K562 (cell line): ENCODE measurements around the gene RASL10B. TPM values are rescaled to one million over a fixed set of nuclear protein-coding genes. Genes with fewer than 3 reads are reported as not detected.

ENCODE experiments used
- ATAC-seq: fragments of 200-7000 bp; cut with Tn5 transposase; 3 replicates; pipeline ENCODE4 v1.9.1; 2020; ENCODE audit warnings: moderate library complexity
- BruUV-seq: library from RNA; stranded (reverse); fragments of 400-500 nt; replicated peaks from 2 replicates; lab custom pipeline; 2021; lab: Mats Ljungman, UMichigan
- CTCF ChIA-PET: fragments of 300-600 bp; formaldehyde crosslinking; extraction: SDS; loops from one replicate; lab custom pipeline; 2021; ENCODE audit warnings: low intra/inter-chr PET ratio; lab: Yijun Ruan, JAX
- POLR2A ChIA-PET: fragments of 300-600, 350-650 bp; sonication (Branson Sonifier 250); formaldehyde crosslinking; extraction: SDS; loops from one replicate; lab custom pipeline; 2021; ENCODE audit warnings: antibody characterized with exemption, inconsistent platforms; lab: Yijun Ruan, JAX
- DNase-seq, 4 experiments: peaks; one replicate each; pipeline versions ENCODE4 v3.0.0 to v3.0.0-alpha.2; 2011 to 2018; ENCODE audit warnings: low spot score in 3 of 4, mixed read lengths in 3 of 4; ENCODE audit errors: extremely low read depth in 1 of 4
- FAIRE-seq: peaks from 2 replicates; lab custom pipeline; 2011; peaks lifted over from hg19 to GRCh38; lab: Jason Lieb, UNC
- H2AFZ ChIP-seq: 2 replicates; pipeline ENCODE4 v1.6.0; 2011; ENCODE audit warnings: low read depth, low read length, control low read depth, inconsistent platforms
- H3K27ac ChIP-seq: fragments of 200-600 bp; 3 replicates; pipeline ENCODE4 v1.8.0; 2011; ENCODE audit warnings: low read depth, mild to moderate bottlenecking, control low read depth, inconsistent platforms, low read length, moderate library complexity, mixed read lengths; ENCODE audit errors: extremely low read depth
- H3K27me3 ChIP-seq, 2 experiments: fragments of 300-600 bp in 1 of 2; 2 replicates in 1 of 2; 3 replicates in 1 of 2; pipeline versions ENCODE4 v1.6.0 to v1.8.0; 2011; ENCODE audit warnings: inconsistent platforms in 2 of 2, low read length in 2 of 2, mild to moderate bottlenecking in 1 of 2, mixed read lengths in 1 of 2, moderate library complexity in 1 of 2; ENCODE audit not compliant: control insufficient read depth in 2 of 2, insufficient read depth in 2 of 2
- H3K36me3 ChIP-seq: fragments of 300-600 bp; 3 replicates; pipeline ENCODE4 v1.8.0; 2011; ENCODE audit warnings: mild to moderate bottlenecking, low read length, inconsistent platforms; ENCODE audit not compliant: control insufficient read depth, insufficient read depth
- H3K4me1 ChIP-seq, 2 experiments: fragments of 200-600 bp in 1 of 2; replicated peaks in 1 of 2; 2 replicates in 1 of 2; 3 replicates in 1 of 2; pipeline versions ENCODE4 v1.5.1 to v1.8.0; 2011; ENCODE audit warnings: inconsistent platforms in 2 of 2, low read length in 2 of 2, mild to moderate bottlenecking in 1 of 2, mixed read lengths in 1 of 2, moderate library complexity in 1 of 2; ENCODE audit not compliant: control insufficient read depth in 2 of 2, insufficient read depth in 2 of 2
- H3K4me2 ChIP-seq: 2 replicates; pipeline ENCODE4 v1.6.1; 2011; ENCODE audit warnings: low read length, control low read depth, inconsistent platforms, mixed read lengths; ENCODE audit not compliant: insufficient read depth
- H3K4me3 ChIP-seq: fragments of 200-600 bp; sonication (generic), shearing (Covaris generic); 2 replicates; pipeline ENCODE4 v1.5.1; 2016; ENCODE audit warnings: control low read depth, inconsistent platforms
- H3K79me2 ChIP-seq: fragments of 200-600 bp; 3 replicates; pipeline ENCODE4 v1.8.0; 2011; ENCODE audit warnings: low read length, inconsistent platforms; ENCODE audit not compliant: control insufficient read depth, insufficient read depth
- H3K9ac ChIP-seq, 2 experiments: 2 replicates each; pipeline versions ENCODE4 v1.6.0 to v1.6.1; 2011; ENCODE audit warnings: low read depth in 2 of 2, low read length in 2 of 2, control low read depth in 1 of 2, inconsistent platforms in 1 of 2, mild to moderate bottlenecking in 1 of 2, mixed read lengths in 1 of 2; ENCODE audit not compliant: insufficient read depth in 1 of 2
- H3K9me1 ChIP-seq: one replicate; pipeline ENCODE4 v1.6.0; 2011; ENCODE audit warnings: inconsistent platforms, mild to moderate bottlenecking, low read length, moderate library complexity; ENCODE audit not compliant: control insufficient read depth, insufficient read depth
- H3K9me3 ChIP-seq: replicated peaks from 2 replicates; pipeline ENCODE4 v1.5.1; 2011; ENCODE audit warnings: low read depth, low read length, inconsistent platforms; ENCODE audit not compliant: control insufficient read depth, insufficient read depth
- H4K20me1 ChIP-seq: replicated peaks from 2 replicates; pipeline ENCODE4 v1.6.1; 2011; ENCODE audit warnings: low read length, inconsistent platforms, mixed read lengths; ENCODE audit not compliant: control insufficient read depth, insufficient read depth
- CBX3 ChIP-seq, 2 experiments: IDR thresholded peaks; 1 replicate in 1 of 2; 2 replicates in 1 of 2; pipeline ENCODE4 v1.6.1; 2012; ENCODE audit warnings: inconsistent platforms in 2 of 2, low read length in 2 of 2, borderline replicate concordance in 1 of 2, control low read depth in 1 of 2
- DNMT1 ChIP-seq: fragments of 450-650 bp; IDR thresholded peaks from 2 replicates; pipeline ENCODE4 v1.6.1; 2016; ENCODE audit warnings: antibody characterized with exemption, mild to moderate bottlenecking
- ELF2 ChIP-seq: fragments of 250-450 bp; sonication (Bioruptor Pico); IDR thresholded peaks from 2 replicates; pipeline ENCODE4 v1.5.0; 2021; ENCODE audit warnings: mild to moderate bottlenecking
- PURB ChIP-seq: sonication (generic); formaldehyde crosslinking; IDR thresholded peaks from 2 replicates; pipeline ENCODE4 v1.9.0; 2021; ENCODE audit warnings: low read depth, mild to moderate bottlenecking, missing genetic modification reagents
- RBM22 ChIP-seq: fragments of 200-400 bp; formaldehyde crosslinking; IDR thresholded peaks from 2 replicates; pipeline ENCODE4 v1.6.1; 2018; ENCODE audit warnings: low read length, low read depth; ENCODE audit not compliant: poor library complexity, severe bottlenecking
- SP1 ChIP-seq: sonication (generic); formaldehyde crosslinking; IDR thresholded peaks from 2 replicates; pipeline ENCODE4 v1.8.1; 2022; ENCODE audit warnings: mild to moderate bottlenecking, missing genetic modification reagents
- U2AF2 ChIP-seq: fragments of 200-400 bp; formaldehyde crosslinking; optimal IDR thresholded peaks from 2 replicates; pipeline ENCODE3; 2017; ENCODE audit warnings: low read depth, mild to moderate bottlenecking, low read length
- ZNF584 ChIP-seq: fragments of 200-800 bp; sonication (Bioruptor generic); IDR thresholded peaks from 2 replicates; pipeline ENCODE4 v1.6.1; 2016; ENCODE audit warnings: low read depth, mild to moderate bottlenecking, missing genetic modification characterization, missing compliant biosample characterization
- WGBS: fragments of 100-300 bp; shearing (Covaris generic); methylation state at CpG from one replicate; pipeline ENCODE4 v1.1.6; 2016; ENCODE audit warnings: low coverage, mixed read lengths; ENCODE audit not compliant: insufficient coverage; ENCODE audit errors: missing lambda C conversion rate; 5-methylcytosine and 5-hydroxymethylcytosine counted together
- in situ Hi-C: fragments of 300-500 bp; cut with MboI; formaldehyde crosslinking; loops from 4 replicates; pipeline ENCODE4 v1.15.0; 2018; ENCODE audit warnings: inconsistent platforms, mixed read lengths
- intact Hi-C: fragments of 100-400 bp; cut with micrococcal nuclease; formaldehyde crosslinking; loops from 2 replicates; pipeline ENCODE4 v1.14.2; 2022
- polyA plus RNA-seq, 8 experiments: library from polyadenylated mRNA; depleted of rRNA in 4 of 8; stranded (reverse) in 5 of 8; unstranded in 3 of 8; fragments of >200 nt; fragmentation: Nextera tagmentation in 2 of 8; fragmentation: Illumina TruSeq in 1 of 8; extraction: Ambion mirVana in 2 of 8; extraction: Trizol in 1 of 8; gene quantifications; 2 replicates each; pipeline versions ENCODE4 v1.2.1 to v1.2.3, GENCODE V29; 2011 to 2014; ENCODE audit warnings: inconsistent platforms in 1 of 8, missing spikeins in 1 of 8
- total RNA-seq, 7 experiments: library from RNA; depleted of rRNA in 6 of 7; stranded (reverse); fragments of >200 nt in 6 of 7; fragmentation: Illumina TruSeq in 2 of 7; extraction: Trizol in 2 of 7; gene quantifications; 2 replicates each; pipeline versions ENCODE4 v1.2.1 to v1.2.3, GENCODE V29; 2011 to 2021; ENCODE audit warnings: low replicate concordance in 1 of 7
- TF ChIP-seq, protein P1 (sequence below): sonication (generic); formaldehyde crosslinking; IDR thresholded peaks from 2 replicates; pipeline ENCODE4 v1.8.1; 2023; ENCODE audit warnings: mild to moderate bottlenecking, missing genetic modification reagents
- TF ChIP-seq, protein P2 (sequence below): fragments of 450-650 bp; IDR thresholded peaks from 2 replicates; pipeline ENCODE4 v1.6.1; 2016; ENCODE audit warnings: mild to moderate bottlenecking
- TF ChIP-seq, protein P3 (sequence below): fragments of 450-650 bp; IDR thresholded peaks from one replicate; pipeline ENCODE4 v1.6.1; 2018; ENCODE audit warnings: mild to moderate bottlenecking, moderate library complexity; ENCODE audit not compliant: partially characterized antibody
- TF ChIP-seq, protein P4 (sequence below): fragments of 450-650 bp; IDR thresholded peaks from 2 replicates; pipeline ENCODE4 v1.6.1; 2016; ENCODE audit warnings: missing biosample characterization, missing genetic modification characterization
- TF ChIP-seq, protein P5 (sequence below): sonication (generic); formaldehyde crosslinking; IDR thresholded peaks from 2 replicates; pipeline ENCODE4 v1.8.0; 2023; ENCODE audit warnings: mild to moderate bottlenecking, missing genetic modification reagents

RASL10B gene
- total and polyA plus RNA-seq, 9 of the 15 experiments (the other 6 are each of a cell fraction or from before 2014, with no cell fraction given) = 0.04 to 0.31 (median 0.14) TPM; not detected in 2

DNA sequence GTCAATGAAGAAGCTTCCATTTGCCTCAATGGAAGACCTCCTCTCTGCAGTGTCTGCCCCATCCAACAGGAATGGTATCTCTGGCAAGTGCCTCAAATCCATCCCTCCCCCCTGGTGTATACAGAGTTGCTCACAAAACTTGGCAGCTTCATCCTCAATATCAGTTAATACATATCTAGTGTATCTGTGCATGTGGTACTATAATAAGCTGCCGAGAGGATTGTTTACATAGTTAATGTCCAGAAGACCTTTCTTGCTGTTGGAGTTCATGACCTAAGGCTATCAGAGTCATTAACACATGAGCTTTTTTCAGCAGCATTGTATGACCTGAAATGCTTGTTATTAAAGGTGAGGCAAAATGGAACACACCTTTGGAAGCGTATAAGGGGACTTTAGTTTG lies 14.0 kb upstream of the RASL10B start:
- BruUV-seq = no TSS peak
- no peaks in the 10 kb centered on the region for H4K20me1 ChIP-seq
- ChIA-PET POLR2A (interaction anchor here (1.0 to 1.2 kb wide), 3 partner anchors 11 to 93 kb away, joined by 3 to 4 read pairs (median 3); no protein-coding TSS in a partner anchor), CTCF (no interaction called here)
- WGBS = 67% methylated on average over 2 of the region's 2 CpGs
- FAIRE-seq (no peak), DNase-seq (no peak), ATAC-seq (no peak)
- H3K27ac ChIP-seq = no peak overlapping the region
- no peaks in the 10 kb centered on the region for H3K27me3 ChIP-seq
- no peaks in the 10 kb centered on the region for H3K9me3 ChIP-seq
- H3K9me1 ChIP-seq = no peaks in the 10 kb centered on the region
- in situ Hi-C loops (no loop called here), intact Hi-C loops (no loop called here)
- no peaks in the 10 kb centered on the region for H3K79me2 ChIP-seq
- peaks cover 94% of the 10 kb centered on the region for H3K36me3 ChIP-seq
- no peak overlapping the region for H3K4me2 ChIP-seq
- no peaks in the 10 kb centered on the region for H3K4me1 ChIP-seq
- no peak overlapping the region for H3K9ac ChIP-seq
- H2AFZ ChIP-seq = no peak overlapping the region
- no peak overlapping the region for H3K4me3 ChIP-seq
- TF ChIP-seq, protein P1, sequence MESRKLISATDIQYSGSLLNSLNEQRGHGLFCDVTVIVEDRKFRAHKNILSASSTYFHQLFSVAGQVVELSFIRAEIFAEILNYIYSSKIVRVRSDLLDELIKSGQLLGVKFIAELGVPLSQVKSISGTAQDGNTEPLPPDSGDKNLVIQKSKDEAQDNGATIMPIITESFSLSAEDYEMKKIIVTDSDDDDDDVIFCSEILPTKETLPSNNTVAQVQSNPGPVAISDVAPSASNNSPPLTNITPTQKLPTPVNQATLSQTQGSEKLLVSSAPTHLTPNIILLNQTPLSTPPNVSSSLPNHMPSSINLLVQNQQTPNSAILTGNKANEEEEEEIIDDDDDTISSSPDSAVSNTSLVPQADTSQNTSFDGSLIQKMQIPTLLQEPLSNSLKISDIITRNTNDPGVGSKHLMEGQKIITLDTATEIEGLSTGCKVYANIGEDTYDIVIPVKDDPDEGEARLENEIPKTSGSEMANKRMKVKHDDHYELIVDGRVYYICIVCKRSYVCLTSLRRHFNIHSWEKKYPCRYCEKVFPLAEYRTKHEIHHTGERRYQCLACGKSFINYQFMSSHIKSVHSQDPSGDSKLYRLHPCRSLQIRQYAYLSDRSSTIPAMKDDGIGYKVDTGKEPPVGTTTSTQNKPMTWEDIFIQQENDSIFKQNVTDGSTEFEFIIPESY (CRISPR knock-in tag) = no peak
- no peak for TF ChIP-seq RBM22
- no peak for TF ChIP-seq DNMT1
- TF ChIP-seq ELF2 = no peak
- TF ChIP-seq, protein P2, sequence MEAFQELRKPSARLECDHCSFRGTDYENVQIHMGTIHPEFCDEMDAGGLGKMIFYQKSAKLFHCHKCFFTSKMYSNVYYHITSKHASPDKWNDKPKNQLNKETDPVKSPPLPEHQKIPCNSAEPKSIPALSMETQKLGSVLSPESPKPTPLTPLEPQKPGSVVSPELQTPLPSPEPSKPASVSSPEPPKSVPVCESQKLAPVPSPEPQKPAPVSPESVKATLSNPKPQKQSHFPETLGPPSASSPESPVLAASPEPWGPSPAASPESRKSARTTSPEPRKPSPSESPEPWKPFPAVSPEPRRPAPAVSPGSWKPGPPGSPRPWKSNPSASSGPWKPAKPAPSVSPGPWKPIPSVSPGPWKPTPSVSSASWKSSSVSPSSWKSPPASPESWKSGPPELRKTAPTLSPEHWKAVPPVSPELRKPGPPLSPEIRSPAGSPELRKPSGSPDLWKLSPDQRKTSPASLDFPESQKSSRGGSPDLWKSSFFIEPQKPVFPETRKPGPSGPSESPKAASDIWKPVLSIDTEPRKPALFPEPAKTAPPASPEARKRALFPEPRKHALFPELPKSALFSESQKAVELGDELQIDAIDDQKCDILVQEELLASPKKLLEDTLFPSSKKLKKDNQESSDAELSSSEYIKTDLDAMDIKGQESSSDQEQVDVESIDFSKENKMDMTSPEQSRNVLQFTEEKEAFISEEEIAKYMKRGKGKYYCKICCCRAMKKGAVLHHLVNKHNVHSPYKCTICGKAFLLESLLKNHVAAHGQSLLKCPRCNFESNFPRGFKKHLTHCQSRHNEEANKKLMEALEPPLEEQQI = no peak
- no peak for TF ChIP-seq PURB (CRISPR knock-in tag)
- TF ChIP-seq CBX3 (IDR thresholded peaks at IDR 0.05; ENCODE audit: borderline replicate concordance in 1 of 2, low read length in 2 of 2) = no peak
- TF ChIP-seq, protein P3, sequence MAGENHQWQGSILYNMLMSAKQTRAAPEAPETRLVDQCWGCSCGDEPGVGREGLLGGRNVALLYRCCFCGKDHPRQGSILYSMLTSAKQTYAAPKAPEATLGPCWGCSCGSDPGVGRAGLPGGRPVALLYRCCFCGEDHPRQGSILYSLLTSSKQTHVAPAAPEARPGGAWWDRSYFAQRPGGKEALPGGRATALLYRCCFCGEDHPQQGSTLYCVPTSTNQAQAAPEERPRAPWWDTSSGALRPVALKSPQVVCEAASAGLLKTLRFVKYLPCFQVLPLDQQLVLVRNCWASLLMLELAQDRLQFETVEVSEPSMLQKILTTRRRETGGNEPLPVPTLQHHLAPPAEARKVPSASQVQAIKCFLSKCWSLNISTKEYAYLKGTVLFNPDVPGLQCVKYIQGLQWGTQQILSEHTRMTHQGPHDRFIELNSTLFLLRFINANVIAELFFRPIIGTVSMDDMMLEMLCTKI = no peak
- no peak for TF ChIP-seq SP1
- no peak for TF ChIP-seq ZNF584
- TF ChIP-seq, protein P4, sequence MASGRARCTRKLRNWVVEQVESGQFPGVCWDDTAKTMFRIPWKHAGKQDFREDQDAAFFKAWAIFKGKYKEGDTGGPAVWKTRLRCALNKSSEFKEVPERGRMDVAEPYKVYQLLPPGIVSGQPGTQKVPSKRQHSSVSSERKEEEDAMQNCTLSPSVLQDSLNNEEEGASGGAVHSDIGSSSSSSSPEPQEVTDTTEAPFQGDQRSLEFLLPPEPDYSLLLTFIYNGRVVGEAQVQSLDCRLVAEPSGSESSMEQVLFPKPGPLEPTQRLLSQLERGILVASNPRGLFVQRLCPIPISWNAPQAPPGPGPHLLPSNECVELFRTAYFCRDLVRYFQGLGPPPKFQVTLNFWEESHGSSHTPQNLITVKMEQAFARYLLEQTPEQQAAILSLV (tag) = no peak
- no peak for TF ChIP-seq U2AF2
- TF ChIP-seq, protein P5, sequence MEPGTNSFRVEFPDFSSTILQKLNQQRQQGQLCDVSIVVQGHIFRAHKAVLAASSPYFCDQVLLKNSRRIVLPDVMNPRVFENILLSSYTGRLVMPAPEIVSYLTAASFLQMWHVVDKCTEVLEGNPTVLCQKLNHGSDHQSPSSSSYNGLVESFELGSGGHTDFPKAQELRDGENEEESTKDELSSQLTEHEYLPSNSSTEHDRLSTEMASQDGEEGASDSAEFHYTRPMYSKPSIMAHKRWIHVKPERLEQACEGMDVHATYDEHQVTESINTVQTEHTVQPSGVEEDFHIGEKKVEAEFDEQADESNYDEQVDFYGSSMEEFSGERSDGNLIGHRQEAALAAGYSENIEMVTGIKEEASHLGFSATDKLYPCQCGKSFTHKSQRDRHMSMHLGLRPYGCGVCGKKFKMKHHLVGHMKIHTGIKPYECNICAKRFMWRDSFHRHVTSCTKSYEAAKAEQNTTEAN (CRISPR knock-in tag) = no peak
